T-helper 1 cell treated with Interleukin-12 subunit alpha and Interleukin-12 subunit beta and Interleukin-4 antibody, amounts not matched to agents 30 ng/mL and 1 ng/mL, for 36 hours (primary cell): ENCODE results near the gene GLG1. TPM values are rescaled to one million over a fixed set of nuclear protein-coding genes. Genes with fewer than 3 reads are reported as not detected.
"Not testable (repeated sequence)": the region's sequence is repeated elsewhere in the genome, so short reads cannot be mapped to it uniquely, and the experiment has no call there.

Experiments
- intact Hi-C: fragments of 100-400 bp; cut with micrococcal nuclease; formaldehyde crosslinking; loops from one replicate; pipeline ENCODE4 v1.15.1; 2024
- total RNA-seq: library from RNA; stranded (reverse); gene quantifications from 2 replicates; pipeline ENCODE4 v1.2.3, GENCODE V29; 2022

Gene GLG1
- total RNA-seq, 1 donor from 2014 or later = 116 TPM

DNA sequence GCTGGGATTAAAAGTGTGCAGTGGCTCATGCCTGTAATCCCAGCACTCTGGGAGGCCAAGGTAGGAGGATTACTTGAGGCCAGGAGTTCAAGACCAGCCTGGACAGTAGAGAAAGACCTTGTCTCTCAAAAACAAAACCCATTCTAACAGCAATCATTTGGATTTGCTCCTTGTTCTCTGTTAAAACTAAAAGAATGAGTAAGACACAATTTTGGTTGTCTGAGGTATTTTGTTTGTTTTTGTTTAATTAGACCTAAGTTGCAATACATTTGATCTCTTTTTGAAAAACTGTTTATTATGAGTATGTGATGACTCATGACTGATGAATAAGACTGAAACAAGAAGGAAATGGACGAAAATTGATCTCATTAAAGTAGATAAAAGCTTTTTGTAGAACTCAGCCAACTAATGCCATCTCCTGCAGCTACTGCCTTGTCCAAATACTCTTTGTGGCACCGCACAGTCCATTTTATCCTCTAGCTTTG lies 29.0 kb downstream of the GLG1 start:
- intact Hi-C loops = loop anchor here (1.0 kb wide), 2 partner anchors 23 to 27 kb away; no protein-coding TSS in a partner anchor

DNA sequence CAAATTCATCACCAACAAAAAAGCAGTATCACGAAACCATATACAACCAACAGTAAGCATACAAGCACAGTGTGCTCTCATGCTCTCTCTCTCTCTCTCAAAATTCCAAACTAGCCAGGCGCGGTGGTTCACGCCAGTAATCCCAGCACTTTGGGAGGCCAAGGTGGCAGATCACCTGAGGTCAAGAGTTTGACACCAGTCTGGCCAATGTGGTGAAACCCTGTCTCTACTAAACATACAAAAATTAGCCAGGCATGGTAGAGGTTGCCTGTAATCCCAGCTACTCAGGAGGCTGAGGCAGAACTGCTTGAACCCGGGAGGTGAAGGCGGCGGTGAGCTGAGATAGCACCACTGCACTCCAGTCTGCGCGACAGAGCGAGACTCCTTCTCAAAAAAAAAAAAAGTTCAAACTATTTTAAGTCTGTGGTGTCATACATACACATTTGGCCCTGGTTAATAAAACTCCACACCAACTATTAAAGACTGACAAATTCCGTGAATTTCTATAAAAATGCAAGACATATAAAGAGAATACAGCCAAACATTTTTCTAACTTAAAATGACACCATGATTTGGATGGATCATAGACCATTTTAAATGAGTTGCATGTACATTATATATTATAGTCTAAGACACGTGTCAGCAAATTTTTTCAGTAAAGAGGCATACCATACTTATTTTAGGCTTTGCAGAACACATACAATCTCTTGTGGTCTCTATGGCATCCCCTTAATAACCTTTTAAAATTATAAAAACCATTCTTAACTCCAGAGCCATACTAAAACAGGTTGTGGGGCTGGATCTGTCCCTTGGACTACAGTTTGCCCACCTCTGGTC lies 30.9 kb downstream of the GLG1 start:
- intact Hi-C loops = no loop called here

- intact Hi-C loops = no loop called here
Observed at GRCh38 chr16:74575175-74575806, 31.6 kb downstream of the GLG1 start.

DNA sequence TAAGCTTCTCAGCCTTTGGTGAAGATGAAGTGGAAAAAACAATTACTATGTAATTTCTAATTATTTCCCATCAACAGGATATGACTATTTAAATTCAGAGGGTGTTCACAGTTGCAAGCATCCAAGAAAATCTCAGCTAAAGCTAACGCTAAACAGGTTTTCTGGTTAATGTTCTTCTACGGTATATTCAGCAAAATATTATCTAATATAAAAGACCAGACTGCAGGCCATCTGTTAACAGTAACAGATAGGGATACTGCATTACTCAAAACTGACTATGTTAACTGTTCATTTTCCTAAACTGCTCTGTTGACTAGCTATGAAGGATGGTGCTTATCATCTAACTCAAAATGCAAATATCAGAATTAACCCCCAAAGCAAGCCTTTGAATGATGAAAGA lies 32.8 kb downstream of the GLG1 start:
- intact Hi-C loops = no loop called here

GRCh38 chr16:74573622-74574021 lies 33.3 kb downstream of the GLG1 start:
- intact Hi-C loops = no loop called here

DNA sequence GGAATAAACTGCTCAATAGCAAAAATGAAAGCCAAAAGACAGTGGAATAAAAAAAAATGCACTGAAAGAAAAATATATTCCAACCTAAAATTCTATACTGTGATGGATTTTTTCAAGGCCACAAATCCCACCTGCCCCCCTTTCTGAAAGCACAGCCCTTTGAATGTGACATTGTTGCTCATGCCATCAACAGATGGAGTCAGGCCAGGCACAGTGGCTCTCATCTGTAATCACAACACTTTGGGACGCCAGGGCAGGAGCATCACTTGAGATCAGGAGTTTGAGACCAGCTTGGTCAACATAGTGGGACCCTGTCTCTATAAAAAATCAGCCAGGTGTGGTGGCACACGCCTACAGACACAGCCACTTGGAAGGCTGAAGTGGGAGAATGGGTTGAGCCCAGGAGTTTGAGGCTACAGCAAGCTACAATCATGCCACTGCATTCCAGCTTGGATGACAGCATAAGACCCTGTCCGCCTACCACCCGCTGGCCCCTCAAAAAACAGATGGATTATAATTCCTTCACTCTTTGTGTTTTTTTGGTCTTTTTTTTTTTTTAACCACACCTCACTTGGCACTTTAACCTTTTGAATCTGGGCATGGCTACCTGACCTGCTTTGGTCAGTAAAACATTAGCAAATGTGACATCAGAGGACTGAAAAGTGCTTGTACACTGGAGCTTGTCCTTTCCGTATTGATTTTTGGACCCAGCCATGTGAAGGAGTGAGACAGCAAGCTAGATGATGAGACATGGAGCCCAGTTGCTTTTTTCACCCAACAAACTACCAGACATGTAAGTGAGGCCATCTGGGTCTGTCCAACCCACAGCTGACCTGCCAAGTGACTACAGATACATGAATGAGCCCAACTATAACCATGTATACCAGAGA lies 36.3 kb downstream of the GLG1 start:
- intact Hi-C loops = no loop called here

DNA sequence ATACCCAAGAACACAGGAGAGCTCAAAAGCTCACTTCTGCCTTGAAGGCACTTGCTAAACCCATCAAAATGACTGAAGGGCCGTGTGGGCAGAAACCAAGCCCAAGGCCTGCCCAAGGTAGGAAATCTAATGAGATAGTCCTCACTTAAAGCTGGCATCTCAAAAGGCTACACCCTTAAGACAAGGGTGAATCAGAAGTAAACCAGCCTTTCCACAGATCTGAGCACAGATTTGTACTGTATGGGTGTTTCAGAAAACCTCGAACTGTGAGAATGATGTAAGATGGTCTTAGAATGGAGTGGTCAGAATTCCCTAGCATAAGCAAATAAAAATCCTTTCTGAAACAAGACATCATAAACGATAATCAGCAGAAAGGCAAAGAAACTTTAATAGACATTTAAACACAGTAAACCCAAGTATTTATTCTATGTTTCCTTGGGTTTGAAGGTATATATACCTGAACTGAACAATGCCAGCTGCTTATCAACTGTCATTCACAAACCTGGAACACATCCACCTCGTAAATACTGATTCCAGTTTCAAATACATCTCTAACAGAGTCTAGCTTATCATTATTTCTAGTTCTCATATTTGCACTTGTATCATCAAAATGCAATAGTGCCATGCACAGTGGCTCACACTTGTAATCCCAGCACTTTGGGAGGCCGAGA lies 37.8 kb downstream of the GLG1 start:
- intact Hi-C loops = loop anchor here (5.0 kb wide), 1 partner anchor 38 kb away; the partner anchor contains the start of gene GLG1

- intact Hi-C loops = loop anchor here (5.0 kb wide), 1 partner anchor 39 kb away; the partner anchor contains the start of gene GLG1
Observed at GRCh38 chr16:74567901-74568300, 39.0 kb downstream of the GLG1 start.

DNA sequence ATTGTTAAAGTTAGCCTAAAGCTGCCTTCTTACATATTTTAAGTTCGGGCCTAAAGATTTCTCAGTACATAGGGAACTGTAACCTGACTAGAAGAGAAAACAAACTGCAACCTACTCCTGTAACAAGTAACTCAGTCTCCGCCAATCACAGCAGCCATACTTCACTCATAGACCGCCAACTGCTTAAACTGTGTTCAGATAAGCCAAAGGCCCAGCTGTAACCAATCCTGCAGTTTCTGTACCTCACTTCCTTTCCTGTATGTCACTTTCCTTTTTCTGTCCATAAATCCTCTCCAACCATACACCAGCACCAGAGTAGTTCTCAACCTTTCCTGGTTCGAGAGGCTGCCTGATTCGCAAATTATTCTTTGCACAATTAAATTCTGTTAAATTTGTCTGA lies 41.5 kb downstream of the GLG1 start:
- intact Hi-C loops = loop anchor here (5.0 kb wide), 1 partner anchor 42 kb away; the partner anchor contains the start of gene GLG1

DNA sequence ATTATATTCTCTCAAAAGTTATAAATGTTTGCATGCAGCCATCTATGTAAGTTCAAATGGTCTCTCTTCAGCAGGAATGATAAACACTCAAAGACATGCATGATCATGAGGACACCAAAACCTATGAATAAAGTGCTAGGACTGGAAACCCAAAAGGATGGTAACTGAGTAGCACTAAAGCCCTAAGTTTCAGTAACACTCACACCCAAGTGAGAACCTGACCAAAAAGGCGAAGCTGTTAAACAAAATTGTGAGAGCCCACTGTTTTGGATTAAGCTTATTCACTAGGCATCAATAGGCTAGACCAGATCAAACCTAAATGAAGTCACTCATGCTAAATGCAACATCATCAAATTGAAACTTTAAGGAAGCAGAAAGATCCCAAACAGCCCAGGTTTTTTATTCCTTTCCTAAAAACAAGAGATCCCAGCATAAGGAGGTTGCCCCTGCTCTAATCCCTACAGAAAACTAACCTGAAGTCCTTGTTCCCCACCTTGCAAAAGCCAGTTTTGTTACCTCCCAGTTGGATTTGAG lies 42.4 kb downstream of the GLG1 start:
- intact Hi-C loops = no loop called here

- intact Hi-C loops = no loop called here
Observed at GRCh38 chr16:74563828-74564263, 43.1 kb downstream of the GLG1 start.

- intact Hi-C loops = no loop called here
Observed at GRCh38 chr16:74562117-74562516, 44.8 kb downstream of the GLG1 start.

GRCh38 chr16:74561626-74562025 lies 45.3 kb downstream of the GLG1 start:
- intact Hi-C loops = no loop called here

- intact Hi-C loops = no loop called here
Observed at GRCh38 chr16:74560912-74561311, 46.0 kb downstream of the GLG1 start.

DNA sequence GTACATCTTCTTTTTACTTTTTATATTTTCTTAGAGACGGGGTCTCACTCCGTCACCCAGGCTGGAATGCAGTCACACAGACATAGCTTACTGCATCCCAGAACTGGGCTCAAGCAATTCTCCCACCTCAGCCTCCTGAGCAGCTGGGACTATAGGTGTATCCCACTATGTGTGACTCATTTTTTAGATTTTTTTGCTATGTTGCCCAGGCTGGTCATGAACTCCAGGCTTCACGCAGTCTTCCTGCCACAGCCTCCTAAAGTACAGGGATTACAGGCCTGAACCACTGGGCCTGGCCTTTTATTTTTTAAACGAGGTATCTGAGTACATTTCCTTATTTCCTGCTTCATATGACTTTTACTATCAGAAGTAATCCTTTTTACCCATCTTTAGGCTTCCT lies 48.0 kb downstream of the GLG1 start:
- intact Hi-C loops = no loop called here

GRCh38 chr16:74557275-74557674 lies 49.6 kb downstream of the GLG1 start:
- intact Hi-C loops = no loop called here

DNA sequence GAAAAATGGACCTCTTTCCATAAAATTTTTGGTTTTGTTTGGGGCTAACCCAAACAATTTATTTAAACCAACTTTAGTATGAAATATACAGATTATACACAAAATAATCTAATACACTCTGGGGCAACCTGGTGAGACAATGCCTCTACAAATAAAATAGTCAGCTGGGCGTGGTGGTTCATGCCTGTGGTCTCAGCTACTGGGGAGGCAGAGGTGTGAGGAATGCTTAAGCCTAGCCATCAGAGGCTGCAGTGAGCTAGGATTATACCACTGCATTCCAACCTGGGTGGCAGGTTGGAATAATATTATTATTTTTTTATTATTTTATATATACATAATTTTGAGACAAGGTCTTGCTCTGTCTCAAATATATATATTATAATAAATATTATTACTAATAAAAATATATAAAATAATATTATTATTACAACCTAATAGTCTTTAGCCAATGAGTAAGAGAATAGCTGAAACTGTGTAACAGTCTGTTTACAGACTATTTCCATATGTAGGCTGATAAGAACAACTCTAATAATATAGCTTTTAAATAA lies 50.5 kb downstream of the GLG1 start:
- intact Hi-C loops = no loop called here

DNA sequence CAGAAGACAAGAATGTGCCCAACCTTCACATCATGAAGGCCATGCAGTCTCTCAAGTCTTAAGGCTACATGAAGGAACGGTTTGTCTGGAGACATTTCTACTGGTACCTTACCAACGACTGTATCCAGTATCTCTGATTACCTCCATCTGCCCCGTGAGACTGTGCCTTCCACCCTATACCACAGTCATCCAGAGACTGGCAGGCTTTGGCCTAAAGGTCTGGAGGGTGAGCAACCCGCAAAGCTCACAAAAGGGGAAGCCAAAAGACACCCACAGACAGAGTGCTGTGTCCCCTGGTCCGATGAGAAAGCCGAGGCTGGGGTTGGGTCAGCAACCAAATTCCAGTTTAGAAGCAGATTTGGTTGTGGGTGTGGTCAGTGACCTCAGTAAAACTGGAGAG lies 54.6 kb downstream of the GLG1 start:
- intact Hi-C loops = not testable (repeated sequence)

DNA sequence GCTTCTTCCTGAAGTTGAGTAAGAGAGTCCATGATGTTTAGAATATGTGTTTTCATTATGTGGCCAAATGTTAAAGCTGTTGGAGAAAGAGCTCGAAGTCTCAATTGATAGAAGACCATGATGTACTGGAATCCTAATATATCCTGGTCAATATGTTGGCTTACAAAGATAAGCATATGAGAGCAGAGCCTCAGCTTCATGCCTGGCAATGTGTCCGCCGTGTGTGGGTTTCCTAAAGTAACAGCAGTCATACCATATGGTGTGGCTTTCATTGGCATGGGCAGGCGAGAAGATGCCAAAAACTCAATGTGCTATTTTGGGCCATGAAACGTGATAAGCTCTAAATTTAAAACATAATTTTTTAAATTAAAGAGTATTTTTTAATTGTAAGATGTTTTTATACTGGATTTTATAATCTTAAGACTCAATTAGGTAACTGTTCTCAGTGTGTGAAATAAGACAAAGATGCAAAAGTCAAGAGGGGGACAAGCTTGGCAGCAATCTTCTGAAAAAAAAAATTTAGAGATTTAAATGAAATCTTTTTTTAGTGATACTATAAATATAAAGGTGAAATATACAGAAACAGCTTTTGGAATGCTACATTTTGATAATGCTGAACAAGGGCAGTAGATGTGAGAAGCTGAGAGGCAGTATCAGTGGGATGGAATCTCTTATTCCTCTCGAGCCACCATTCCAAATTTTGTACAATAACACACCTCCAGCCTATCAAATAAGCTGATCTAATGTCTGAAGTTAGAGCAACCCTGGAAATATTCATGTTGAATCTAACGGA lies 56.5 kb downstream of the GLG1 start:
- intact Hi-C loops = not testable (repeated sequence)
